Fibroblast of gingiva (primary cell): Measurements from ENCODE around the gene NOS1.

Experiments
- DNase-seq: peaks from one replicate; pipeline ENCODE4 v3.0.0-alpha.2; 2011; ENCODE audit warnings: low read depth

Gene NOS1

DNA sequence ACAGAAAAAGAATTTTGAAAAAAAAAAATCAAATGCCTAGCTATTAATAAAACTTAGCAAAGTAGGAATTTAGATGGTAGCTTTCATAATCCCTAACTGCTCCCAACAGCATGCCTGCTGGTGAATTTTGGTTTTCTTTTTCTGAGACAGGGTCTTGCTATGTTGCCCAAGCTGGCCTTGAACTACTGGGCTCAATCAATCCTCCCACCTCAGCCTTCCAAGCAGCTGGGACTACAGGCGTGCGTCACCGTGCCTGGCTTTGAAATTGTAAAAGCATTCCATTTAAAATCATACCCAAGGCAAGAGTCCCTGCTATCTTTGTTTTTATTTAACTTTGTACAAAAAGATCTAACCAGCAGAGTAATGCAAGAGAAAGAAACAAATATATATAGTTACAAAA, 191.9 kb downstream of the NOS1 start:
- DNase-seq, result no peak

DNA sequence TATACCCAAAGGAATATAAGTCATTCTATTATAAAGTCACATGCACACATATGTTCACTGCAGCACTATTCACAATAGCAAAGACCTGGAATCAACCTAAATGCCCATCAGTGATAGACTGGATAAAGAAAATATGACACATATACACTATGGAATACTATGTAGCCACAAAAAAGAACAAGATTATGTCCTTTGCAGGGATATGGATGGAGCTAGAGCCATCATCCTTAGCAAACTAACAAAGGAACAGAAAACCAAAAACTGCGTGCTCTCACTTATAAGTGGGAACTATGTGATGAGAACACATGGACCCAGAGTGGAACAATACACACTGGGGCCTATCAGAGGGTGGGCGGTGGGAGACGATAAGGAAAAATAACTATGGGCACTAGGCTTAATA, 192.4 kb downstream of the NOS1 start:
- no peak for DNase-seq

DNA sequence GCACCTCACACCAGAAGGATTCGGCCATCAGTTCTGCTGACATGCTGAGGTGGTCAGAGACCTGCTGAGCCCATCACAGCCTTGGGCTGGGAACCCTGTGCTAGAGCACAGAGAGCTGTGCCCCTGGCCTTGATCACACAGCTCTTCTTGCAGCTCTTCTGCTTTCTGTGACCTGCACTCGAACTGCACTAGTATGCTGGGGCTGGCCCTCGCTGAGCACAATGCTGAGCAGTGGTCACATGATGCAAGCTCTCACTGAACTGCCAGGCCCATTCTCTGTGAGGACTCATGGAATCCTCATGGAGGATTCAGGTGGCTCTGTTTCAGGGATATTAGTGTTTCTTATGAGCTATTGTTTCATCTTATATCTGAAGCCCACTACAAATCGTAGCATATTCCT, 193.7 kb downstream of the NOS1 start:
- DNase-seq, result no peak

DNA sequence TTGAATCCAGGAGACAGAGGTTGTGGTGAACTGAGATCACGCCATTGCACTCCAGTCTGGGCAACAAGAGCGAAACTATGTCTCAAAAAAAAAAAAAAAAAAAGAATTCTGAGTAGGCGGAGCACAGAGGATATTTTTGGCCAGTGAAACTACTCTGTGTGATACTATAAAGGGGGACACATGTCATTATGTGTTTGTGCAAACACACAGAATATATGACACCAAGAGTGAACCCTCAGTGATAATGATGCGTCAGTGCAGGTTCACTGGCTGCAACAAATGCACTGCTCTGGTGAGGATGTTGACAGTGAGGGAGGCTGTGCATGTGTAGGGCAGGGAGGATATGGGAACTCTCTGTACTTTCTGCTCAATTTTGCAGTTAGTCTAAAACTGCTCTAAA, 195.3 kb downstream of the NOS1 start:
- DNase-seq, result no peak

DNA sequence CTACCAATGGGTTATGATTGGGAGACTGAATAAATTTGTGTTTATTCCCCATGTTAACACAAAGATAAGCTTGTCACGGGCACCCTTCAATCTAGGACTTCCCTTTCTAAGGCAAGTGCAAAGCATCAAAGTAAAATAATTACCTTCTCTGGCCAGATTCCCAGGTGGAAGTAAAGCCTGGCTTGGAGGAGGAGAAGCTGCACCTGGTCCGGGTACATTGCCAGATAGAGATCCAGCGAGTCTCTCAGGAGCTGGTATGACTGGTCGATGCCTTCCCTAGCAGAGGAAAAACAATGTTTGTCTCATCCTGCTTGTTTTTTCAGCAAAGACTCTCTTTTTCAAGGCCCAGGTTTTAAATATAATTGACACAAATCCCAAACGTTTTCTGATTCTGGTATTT, 196.1 kb downstream of the NOS1 start:
- DNase-seq, result no peak

DNA sequence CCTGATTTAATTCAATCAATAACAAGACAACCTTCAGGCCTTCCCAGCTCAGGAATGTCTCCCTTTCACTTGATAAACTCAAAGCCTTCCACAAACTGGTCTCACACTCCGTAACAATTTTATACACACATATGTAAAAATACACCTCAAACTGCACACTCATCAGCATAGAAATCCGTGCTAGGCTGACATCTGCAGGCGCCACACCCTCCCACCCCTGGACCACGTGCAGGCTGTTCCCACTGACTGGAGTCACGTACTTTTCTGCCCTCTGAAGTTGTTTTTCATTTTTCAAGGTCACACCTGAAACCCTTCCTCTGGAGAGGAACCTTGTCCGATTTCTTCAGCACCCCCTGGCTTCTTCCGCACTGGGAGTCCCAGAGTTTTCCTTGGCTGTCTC, 198.8 kb downstream of the NOS1 start:
- no peak for DNase-seq

DNA sequence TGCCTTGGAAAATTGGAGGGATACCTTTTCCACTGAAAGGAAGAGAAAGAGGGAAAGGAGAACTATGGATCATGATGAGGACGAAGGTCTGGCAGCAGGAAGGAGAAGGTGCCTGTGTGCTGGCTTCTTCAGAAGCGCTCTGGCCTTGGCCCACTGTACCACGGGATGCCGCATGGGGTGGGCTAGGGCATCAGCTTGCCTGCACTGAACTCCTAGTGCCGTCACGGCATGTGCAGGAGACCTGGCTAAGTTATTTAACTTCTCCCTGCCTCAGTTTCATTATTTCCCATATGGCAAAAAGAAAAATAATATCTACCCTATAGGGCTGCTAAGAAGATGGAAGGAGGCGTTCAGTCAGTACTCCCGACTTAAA, 199.3 kb downstream of the NOS1 start:
- no peak for DNase-seq

DNA sequence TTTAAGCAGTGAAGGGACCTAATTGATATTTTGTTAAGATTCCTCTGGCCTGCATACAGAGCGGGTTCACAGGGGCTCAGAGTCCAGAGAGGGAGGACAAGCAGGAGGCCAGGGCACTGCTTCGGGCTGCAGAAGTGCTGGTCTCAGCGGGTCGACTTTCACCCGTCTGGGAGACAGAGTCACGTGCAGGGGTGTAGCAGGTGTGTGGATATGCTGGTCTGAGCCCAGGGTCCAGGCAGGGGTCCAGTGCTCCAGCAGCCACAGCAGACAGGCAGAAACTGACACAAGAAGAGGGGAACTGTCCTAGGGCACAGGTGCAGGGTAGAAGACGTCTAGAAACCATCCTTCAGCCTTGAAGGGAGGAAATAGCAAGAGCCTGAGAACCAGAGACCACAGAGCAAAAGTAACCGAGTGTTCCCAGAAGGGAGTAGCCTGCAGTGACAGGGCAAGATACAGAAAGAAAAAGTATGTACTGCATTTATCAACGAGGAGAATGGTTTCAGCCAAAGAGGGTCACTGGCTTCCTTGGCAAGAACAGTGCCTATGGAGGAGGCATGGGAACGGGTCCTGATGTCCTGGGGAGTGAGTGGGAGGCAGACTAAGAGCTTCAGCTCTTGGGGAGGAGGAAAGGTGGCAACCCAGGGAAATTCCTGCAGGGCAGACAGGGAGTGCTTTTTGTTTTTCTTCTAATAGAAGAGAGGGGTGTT, 199.8 kb downstream of the NOS1 start:
- no peak for DNase-seq

DNA sequence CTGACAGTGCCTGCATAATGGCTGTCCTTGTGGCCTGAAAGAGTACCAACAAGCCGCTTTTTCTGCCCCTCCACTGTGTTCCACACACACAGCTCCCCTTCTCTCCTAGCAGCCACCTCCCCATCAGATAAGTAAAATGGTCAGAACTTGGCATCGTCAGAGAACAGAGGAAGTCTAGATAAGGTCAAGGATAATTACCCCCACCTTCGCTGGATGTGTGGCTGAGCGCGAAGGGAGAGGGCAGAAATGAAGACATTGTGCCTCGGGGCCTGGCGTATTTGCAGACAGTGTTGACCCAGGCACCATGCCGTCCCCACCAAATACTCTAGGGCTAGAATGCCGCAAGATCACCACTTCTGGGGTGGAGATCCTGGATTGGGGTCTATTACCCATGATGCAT, 201.8 kb downstream of the NOS1 start:
- no peak for DNase-seq

DNA sequence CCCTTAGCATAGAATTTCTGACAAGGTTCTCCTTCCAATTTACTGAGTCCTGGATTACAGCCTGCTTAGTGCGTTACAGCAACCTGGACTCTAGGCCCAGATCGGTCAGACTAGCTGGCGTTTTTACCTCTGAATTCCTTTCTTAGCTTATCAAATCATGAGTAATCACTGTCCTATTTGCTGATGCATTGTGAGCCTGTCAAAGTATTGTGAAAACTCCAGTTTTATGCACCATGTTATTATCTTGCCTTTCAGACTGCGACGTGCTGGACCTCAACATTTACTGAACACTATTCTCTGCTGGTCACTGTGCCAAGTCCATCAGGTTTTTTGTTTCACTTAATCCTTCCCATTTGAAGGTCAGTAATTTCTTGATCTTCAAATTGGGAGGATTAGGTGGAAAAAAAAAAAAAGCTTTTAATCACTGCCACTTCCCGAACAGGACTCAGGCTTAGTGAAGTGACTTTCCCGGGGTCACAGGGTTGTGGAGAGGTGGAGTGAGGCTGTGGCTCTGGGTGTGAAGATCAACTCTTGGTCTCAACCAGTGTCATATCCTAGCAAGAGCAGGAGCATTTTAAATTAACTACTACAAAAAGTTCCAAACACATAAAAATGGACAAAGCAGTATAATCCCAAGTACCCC, 202.4 kb downstream of the NOS1 start:
- no peak for DNase-seq
